Erythroblast (primary cell): Measurements from ENCODE around the gene ERMN.

Experiments
- GATA1 ChIP-seq: IDR thresholded peaks from 2 replicates; pipeline ENCODE4 v1.6.1; 2011; ENCODE audit warnings: low read depth, mild to moderate bottlenecking, control low read depth, low read length, moderate library complexity
- POLR2A ChIP-seq: IDR thresholded peaks from 2 replicates; pipeline ENCODE4 v1.6.1; 2011; ENCODE audit warnings: mild to moderate bottlenecking, low read length

GRCh38 chr2:157302492-157303099, 23.0 kb downstream of the ERMN start:
- no peak for TF ChIP-seq POLR2A
- no peak for TF ChIP-seq GATA1
